ENCODE data around the gene SGMS1.

GRCh38 chr10:50415292-50415691, 208.5 kb downstream of the SGMS1 start:
- TF ChIP-seq CTCF (IDR thresholded peaks at IDR 0.05; ENCODE audit: insufficient read depth, low read depth, low read length) (no peak), EZH2 (IDR thresholded peaks at IDR 0.05; ENCODE audit: insufficient read depth, low read length) (no peak)
